Choroid plexus epithelial cell (primary cell): ENCODE results near the gene LRRC25.

Experiments used
- DNase-seq: peaks from one replicate; pipeline ENCODE4 v3.0.0-alpha.2; 2010; ENCODE audit warnings: low read depth
- H3K4me3 ChIP-seq: 2 replicates; pipeline ENCODE4 v1.5.1; 2011; ENCODE audit warnings: low read depth, mild to moderate bottlenecking, control low read depth, low read length, moderate library complexity
- TF ChIP-seq, protein P1 (sequence below): conservative IDR thresholded peaks from 2 replicates; pipeline ENCODE4 v1.5.1; 2011; ENCODE audit warnings: low read depth, mild to moderate bottlenecking, control low read depth, inconsistent platforms, low read length, moderate library complexity

The LRRC25 gene

DNA sequence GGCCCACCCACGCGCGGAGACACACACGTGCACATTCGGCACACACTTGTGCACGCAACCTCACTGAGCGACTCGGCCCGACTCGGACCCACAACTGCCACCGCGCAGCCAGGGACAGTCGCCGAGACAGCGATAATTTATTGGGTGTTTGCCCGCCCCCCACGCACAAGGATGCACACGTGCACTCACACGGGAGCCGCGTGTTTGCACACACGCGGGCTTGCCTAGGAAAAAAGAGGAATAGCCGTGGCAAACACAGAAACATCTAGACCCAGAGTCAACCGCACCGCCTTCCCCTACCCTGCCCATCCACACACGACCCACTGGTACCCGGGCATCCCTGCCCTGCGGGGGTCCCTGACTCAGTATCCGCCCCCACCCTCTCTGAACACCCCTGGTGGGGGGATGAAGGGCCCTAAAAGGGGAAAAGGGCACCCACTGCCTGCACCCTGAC, 20.6 kb upstream of the LRRC25 start:
- TF ChIP-seq, protein P1, sequence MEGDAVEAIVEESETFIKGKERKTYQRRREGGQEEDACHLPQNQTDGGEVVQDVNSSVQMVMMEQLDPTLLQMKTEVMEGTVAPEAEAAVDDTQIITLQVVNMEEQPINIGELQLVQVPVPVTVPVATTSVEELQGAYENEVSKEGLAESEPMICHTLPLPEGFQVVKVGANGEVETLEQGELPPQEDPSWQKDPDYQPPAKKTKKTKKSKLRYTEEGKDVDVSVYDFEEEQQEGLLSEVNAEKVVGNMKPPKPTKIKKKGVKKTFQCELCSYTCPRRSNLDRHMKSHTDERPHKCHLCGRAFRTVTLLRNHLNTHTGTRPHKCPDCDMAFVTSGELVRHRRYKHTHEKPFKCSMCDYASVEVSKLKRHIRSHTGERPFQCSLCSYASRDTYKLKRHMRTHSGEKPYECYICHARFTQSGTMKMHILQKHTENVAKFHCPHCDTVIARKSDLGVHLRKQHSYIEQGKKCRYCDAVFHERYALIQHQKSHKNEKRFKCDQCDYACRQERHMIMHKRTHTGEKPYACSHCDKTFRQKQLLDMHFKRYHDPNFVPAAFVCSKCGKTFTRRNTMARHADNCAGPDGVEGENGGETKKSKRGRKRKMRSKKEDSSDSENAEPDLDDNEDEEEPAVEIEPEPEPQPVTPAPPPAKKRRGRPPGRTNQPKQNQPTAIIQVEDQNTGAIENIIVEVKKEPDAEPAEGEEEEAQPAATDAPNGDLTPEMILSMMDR, result no peak
- DNase-seq, result no peak
- peak overlapping the region; percentile 47 for H3K4me3 ChIP-seq

DNA sequence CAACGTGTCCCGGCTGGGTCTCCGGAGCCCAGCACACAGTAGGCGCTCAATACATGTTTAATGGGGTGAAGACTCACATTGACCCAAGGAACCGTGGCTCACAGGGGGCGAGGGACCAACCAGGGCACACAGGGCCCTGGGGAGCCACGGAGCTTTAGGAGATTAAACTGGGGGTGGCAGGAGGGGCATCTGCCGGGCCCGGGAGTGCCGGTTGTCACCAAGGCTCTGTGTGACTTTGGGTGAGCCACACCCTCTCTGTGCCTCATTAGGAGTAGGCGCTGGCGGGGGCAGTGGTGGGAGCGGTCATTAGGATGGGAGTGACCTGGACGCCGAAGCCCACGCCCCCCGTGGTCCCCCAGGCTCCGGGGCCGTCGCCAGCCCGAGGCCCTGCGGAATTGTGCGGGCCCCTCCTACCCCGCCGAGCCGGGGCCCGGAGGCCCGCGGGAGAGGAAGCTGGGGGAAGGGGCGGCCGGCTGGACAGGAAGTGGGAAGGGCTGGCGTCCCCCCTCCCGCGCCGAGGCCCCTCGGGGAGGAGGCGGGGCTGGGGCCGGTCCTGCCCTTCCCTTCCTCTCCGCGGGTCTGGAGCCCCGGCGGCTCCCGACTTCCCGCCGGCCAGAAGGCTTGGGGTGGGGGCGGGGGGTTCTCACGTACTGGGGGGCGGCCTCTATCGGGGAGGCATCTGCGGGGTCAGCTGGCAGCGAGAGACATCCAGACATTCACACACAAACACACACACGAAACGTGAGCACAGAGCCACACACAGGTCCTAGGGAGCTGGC, 20.0 kb upstream of the LRRC25 start:
- peak; percentile 88 for DNase-seq
- H3K4me3 ChIP-seq, result peak overlapping the region; percentile 47
- TF ChIP-seq, protein P1, result no peak

DNA sequence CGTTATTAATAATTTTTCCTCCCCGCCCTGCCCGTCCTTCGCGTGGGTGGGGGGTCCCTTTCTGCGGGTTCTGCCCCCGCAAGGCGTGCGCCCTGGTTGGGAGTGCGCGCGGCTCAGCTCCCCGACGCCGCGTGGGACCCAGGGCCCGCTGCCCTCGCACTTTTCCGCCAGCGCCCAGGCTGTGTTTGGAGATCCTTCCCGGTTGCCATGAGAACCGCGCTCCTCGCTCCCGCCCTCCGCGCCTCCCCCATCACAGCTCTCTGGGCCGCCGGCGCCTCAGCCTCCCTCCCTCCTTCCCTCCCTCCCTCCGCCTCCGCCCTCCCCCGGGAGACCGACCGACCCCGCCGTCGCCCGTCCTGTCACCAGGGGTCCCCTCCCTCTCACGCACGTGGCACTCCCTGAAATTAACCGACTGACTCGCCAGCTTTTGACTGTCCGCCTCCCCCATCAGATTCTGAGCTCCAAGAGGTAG, 19.4 kb upstream of the LRRC25 start:
- peak overlapping the region; percentile 47 for H3K4me3 ChIP-seq
- DNase-seq, result peak; percentile 94

DNA sequence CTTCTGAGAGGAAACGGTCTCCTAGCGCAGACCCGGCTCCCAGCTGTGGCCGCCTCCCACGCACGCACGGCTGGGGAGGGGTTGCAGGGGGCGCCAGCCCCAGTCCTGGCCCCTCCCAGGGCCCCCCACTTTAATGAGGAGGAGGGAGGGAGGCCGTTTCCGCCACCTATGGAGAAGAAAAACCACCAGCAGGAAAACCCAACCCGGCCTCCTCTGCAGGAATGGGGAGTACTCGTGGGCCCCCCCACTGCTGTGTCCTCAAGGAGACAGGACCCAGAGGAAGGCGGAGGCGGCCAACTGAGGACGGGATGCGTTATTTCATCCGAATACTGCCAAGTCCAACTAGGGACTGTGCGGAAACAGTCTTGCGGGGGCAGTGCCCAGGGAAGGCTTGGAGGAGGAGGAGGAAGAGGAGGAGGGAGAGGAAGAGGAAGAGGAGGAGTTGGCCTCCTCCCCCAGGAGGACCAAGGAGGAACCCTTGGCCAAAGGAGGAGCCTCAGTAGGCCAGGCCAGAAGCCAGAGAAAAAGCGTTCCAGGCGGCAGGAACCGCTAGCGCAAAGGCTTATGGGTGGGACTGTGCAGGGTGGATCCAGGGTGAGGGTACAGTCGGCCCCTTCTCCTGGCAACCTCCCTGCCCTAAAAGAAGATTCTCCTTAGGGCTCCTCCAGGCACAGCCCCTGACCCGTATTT, 17.9 kb upstream of the LRRC25 start:
- DNase-seq, result peak; percentile 85
- peak overlapping the region; percentile 49 for H3K4me3 ChIP-seq
- TF ChIP-seq, protein P1, result no peak

More for the DNA sequence above, 19.4 kb upstream of the LRRC25 start:
- TF ChIP-seq, protein P1, result no peak

DNA sequence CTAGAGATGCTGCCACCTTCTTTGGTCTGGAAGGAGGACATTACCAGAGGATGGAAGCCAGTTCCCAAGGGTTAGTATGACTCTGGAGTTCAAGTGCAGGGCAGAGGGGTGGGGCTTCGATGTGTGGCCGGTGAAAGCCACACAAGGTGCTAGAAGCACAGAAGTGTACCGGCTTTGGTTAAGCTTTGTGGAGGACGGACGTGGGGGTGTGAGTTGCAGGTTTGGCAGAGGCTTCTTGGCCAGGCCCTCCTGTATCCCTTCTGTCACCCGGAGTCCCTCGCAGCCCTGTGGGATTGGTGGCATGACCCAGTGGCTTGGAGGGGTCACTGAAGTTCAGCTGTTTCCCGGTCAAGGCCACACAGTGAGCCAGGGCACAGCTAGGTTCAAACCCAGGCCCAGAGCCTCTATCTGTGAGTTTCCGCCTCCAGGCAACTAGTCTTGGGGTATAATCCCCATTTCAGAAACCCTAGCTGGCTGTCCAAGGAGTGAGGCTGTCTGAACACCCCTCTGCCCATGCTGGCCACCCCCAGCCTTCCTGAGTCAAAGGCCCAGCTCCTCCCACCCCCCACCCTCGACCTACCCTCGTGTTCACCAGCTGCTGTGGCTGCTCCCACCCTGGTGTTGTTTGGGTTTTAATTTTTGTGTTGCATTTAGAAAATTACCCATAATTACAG, 17.2 kb upstream of the LRRC25 start:
- TF ChIP-seq, protein P1, result no peak
- peak overlapping the region; percentile 49 for H3K4me3 ChIP-seq
- peak; percentile 48 for DNase-seq

DNA sequence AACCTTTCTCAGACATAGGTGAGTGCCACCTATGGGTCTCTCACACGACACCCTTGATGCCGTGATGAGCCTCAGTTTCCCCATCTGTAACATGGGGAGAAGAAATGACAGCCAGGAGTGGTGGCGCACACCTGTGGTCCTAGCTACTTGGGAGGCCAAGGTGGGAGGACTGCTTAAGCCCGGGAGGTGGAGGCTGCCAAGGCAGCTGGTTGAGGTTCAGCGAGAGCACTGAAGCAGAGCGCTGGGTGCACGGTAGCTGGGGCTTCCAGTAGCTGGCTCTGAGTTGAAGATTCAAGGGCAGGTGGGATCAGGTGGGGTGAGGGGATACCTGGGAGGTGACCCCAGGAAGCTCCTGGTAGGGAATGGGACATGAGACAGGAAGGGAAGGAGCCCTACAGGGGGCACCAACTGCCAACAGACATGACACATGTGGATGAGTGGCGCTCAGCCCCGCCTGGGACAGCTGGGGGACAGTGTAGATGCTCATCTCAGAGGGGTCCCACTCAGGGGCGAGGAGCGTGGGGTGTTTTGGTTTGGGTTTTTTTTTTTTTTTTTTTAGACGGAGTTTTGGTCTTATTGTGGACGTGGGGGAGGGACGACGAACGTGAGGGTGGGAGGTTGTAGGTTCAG, 15.3 kb upstream of the LRRC25 start:
- TF ChIP-seq, protein P1, result peak; percentile 14
- no peak for DNase-seq
- H3K4me3 ChIP-seq, result no peak overlapping the region
